ENCODE results near the gene ZNF488. TPM values are rescaled to one million over a fixed set of nuclear protein-coding genes. Genes with fewer than 3 reads are reported as not detected.

Gene ZNF488
- total and polyA plus RNA-seq, 10 of the 15 experiments (the other 5 are each of a cell fraction or from before 2014, with no cell fraction given) = not detected

- TF ChIP-seq CUX1 (IDR thresholded peaks at IDR 0.05; ENCODE audit: insufficient replicate concordance, low read depth, low read length) (no peak), EP300 (IDR thresholded peaks at IDR 0.05; ENCODE audit: borderline replicate concordance in 1 of 2, control insufficient read depth in 1 of 2, low read depth in 2 of 2, low read length in 2 of 2) (no peak), ZSCAN29 (IDR thresholded peaks at IDR 0.05) (no peak), MTA3 (IDR thresholded peaks at IDR 0.05; ENCODE audit: borderline replicate concordance, low read length) (no peak), E4F1 (IDR thresholded peaks at IDR 0.05; ENCODE audit: borderline replicate concordance, partially characterized antibody) (no peak), POLR2AphosphoS2 (IDR thresholded peaks at IDR 0.05; ENCODE audit: low read depth, low read length) (no peak), TAF1 (IDR thresholded peaks at IDR 0.05; ENCODE audit: borderline replicate concordance, low read depth, low read length) (no peak), MEF2A (IDR thresholded peaks at IDR 0.05; ENCODE audit: insufficient read depth, low read depth, low read length) (no peak), IRF4 (IDR thresholded peaks at IDR 0.05; ENCODE audit: low read depth, low read length) (no peak), ZBTB11 (CRISPR knock-in tag; IDR thresholded peaks at IDR 0.05) (no peak)
Observed at GRCh38 chr10:47335906-47336305, 48.2 kb downstream of the ZNF488 start (continued).
